ENCODE data around the gene MPRIP.
"Not testable (repeated sequence)": the region's sequence is repeated elsewhere in the genome, so short reads cannot be mapped to it uniquely, and the experiment has no call there.

GRCh38 chr17:17136221-17136620 lies 94.0 kb downstream of the MPRIP start:
- not testable (repeated sequence) for TF ChIP-seq CTCF (IDR thresholded peaks at IDR 0.05); EZH2 (IDR thresholded peaks at IDR 0.05; ENCODE audit: borderline replicate concordance, insufficient read depth, low read depth, low read length, poor library complexity, severe bottlenecking)
